SU-DHL-6 (cell line): ENCODE results near the gene CASQ2.

ENCODE experiments used
- H2AFZ ChIP-seq: fragments of 200-600 bp; sonication (generic); 2 replicates; pipeline ENCODE4 v1.6.1; 2014; ENCODE audit warnings: low read depth, mild to moderate bottlenecking, moderate library complexity, mixed read lengths, antibody characterized with exemption, low read length; ENCODE audit not compliant: severe bottlenecking
- H3F3A ChIP-seq: fragments of 200-600 bp; shearing (Covaris generic); 2 replicates; pipeline ENCODE4 v1.6.0; 2016; ENCODE audit warnings: antibody characterized with exemption, mild to moderate bottlenecking; ENCODE audit not compliant: insufficient read depth
- H3K27ac ChIP-seq: fragments of 200-600 bp; sonication (generic); 2 replicates; pipeline ENCODE4 v1.5.1; 2016; ENCODE audit warnings: low read depth, mild to moderate bottlenecking, low read length, moderate library complexity, mixed read lengths
- H3K27me3 ChIP-seq: fragments of 200-600 bp; sonication (generic), shearing (Covaris generic); 2 replicates; pipeline ENCODE4 v1.6.0; 2014; ENCODE audit warnings: mild to moderate bottlenecking, low read length
- H3K36me3 ChIP-seq: fragments of 200-600 bp; sonication (generic); 2 replicates; pipeline ENCODE4 v1.6.1; 2014; ENCODE audit warnings: mild to moderate bottlenecking, low read length, mixed read lengths
- H3K4me2 ChIP-seq: fragments of 300-600, 200-600 bp; shearing (Covaris generic), sonication (generic); 2 replicates; pipeline ENCODE4 v1.6.0; 2014; ENCODE audit warnings: low read length, low read depth, mild to moderate bottlenecking; ENCODE audit not compliant: poor library complexity, severe bottlenecking
- H3K4me3 ChIP-seq: fragments of 200-600 bp; sonication (generic); 2 replicates; pipeline ENCODE4 v1.5.1; 2014; ENCODE audit warnings: antibody characterized with exemption, low read length, mild to moderate bottlenecking, mixed read lengths; ENCODE audit not compliant: insufficient read depth, poor library complexity, severe bottlenecking
- H3K79me2 ChIP-seq: fragments of 200-600 bp; sonication (generic); 2 replicates; pipeline ENCODE4 v1.6.1; 2014; ENCODE audit warnings: mild to moderate bottlenecking, low read length, moderate library complexity; ENCODE audit not compliant: insufficient read depth
- H3K9ac ChIP-seq: fragments of 200-600 bp; sonication (generic); 2 replicates; pipeline ENCODE4 v1.7.0; 2014; ENCODE audit warnings: mild to moderate bottlenecking, low read length
- H3K9me2 ChIP-seq: fragments of 200-600 bp; sonication (generic); replicated peaks from 2 replicates; pipeline ENCODE4 v1.6.1; 2014; ENCODE audit warnings: low read length; ENCODE audit not compliant: insufficient read depth
- H3K9me3 ChIP-seq: fragments of 200-600 bp; sonication (generic); 2 replicates; pipeline ENCODE4 v1.6.1; 2014; ENCODE audit warnings: low read length, mixed read lengths; ENCODE audit not compliant: insufficient read depth
- H4K20me1 ChIP-seq: fragments of 200-600 bp; sonication (generic); 2 replicates; pipeline ENCODE4 v1.6.1; 2014; ENCODE audit warnings: low read depth, mild to moderate bottlenecking, antibody characterized with exemption, low read length, moderate library complexity, mixed read lengths
- EZH2phosphoT487 ChIP-seq: fragments of 200-600 bp; sonication (generic), shearing (Covaris generic); conservative IDR thresholded peaks from 2 replicates; pipeline ENCODE4 v1.6.1; 2018; ENCODE audit warnings: mild to moderate bottlenecking, antibody characterized with exemption, low read length, moderate library complexity, mixed read lengths
- TF ChIP-seq, protein P1 (sequence below): fragments of 200-600 bp; sonication (generic); IDR thresholded peaks from one replicate; pipeline ENCODE4 v1.5.1; 2017; ENCODE audit warnings: antibody characterized with exemption, mild to moderate bottlenecking, low read length, moderate library complexity; ENCODE audit not compliant: insufficient read depth, poor library complexity, severe bottlenecking

CASQ2 gene

GRCh38 chr1:115655306-115655663 lies 113.2 kb downstream of the CASQ2 start:
- no peak overlapping the region for H3K27ac ChIP-seq
- no peak overlapping the region for H3K9ac ChIP-seq
- H3K27me3 ChIP-seq, result no peaks in the 10 kb centered on the region
- no peaks in the 10 kb centered on the region for H3K9me2 ChIP-seq
- H2AFZ ChIP-seq, result no peak overlapping the region
- no peaks in the 10 kb centered on the region for H3K9me3 ChIP-seq
- H4K20me1 ChIP-seq, result no peaks in the 10 kb centered on the region
- H3K4me2 ChIP-seq, result no peak overlapping the region
- H3F3A ChIP-seq, result no peaks in the 10 kb centered on the region
- no peaks in the 10 kb centered on the region for H3K36me3 ChIP-seq
- H3K79me2 ChIP-seq, result no peaks in the 10 kb centered on the region
- TF ChIP-seq, protein P1, sequence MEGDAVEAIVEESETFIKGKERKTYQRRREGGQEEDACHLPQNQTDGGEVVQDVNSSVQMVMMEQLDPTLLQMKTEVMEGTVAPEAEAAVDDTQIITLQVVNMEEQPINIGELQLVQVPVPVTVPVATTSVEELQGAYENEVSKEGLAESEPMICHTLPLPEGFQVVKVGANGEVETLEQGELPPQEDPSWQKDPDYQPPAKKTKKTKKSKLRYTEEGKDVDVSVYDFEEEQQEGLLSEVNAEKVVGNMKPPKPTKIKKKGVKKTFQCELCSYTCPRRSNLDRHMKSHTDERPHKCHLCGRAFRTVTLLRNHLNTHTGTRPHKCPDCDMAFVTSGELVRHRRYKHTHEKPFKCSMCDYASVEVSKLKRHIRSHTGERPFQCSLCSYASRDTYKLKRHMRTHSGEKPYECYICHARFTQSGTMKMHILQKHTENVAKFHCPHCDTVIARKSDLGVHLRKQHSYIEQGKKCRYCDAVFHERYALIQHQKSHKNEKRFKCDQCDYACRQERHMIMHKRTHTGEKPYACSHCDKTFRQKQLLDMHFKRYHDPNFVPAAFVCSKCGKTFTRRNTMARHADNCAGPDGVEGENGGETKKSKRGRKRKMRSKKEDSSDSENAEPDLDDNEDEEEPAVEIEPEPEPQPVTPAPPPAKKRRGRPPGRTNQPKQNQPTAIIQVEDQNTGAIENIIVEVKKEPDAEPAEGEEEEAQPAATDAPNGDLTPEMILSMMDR, result no peak
- no peak for TF ChIP-seq EZH2phosphoT487
- no peak overlapping the region for H3K4me3 ChIP-seq

- Histone ChIP-seq H3K27ac (no peak overlapping the region), H3K4me2 (no peak overlapping the region), H3K36me3 (no peaks in the 10 kb centered on the region), H3K9ac (no peak overlapping the region), H3K79me2 (no peaks in the 10 kb centered on the region), H2AFZ (no peak overlapping the region), H3K27me3 (no peaks in the 10 kb centered on the region), H4K20me1 (no peaks in the 10 kb centered on the region), H3K9me3 (no peaks in the 10 kb centered on the region), H3F3A (no peaks in the 10 kb centered on the region), H3K9me2 (no peaks in the 10 kb centered on the region), H3K4me3 (no peak overlapping the region)
- no peak for TF ChIP-seq EZH2phosphoT487
- TF ChIP-seq, protein P1, result no peak
Observed at GRCh38 chr1:115654663-115655305, 113.7 kb downstream of the CASQ2 start.

- H3K79me2 ChIP-seq, result no peaks in the 10 kb centered on the region
- H3K4me2 ChIP-seq, result no peak overlapping the region
- H4K20me1 ChIP-seq, result no peaks in the 10 kb centered on the region
- no peak overlapping the region for H3K9ac ChIP-seq
- H3F3A ChIP-seq, result no peaks in the 10 kb centered on the region
- H3K36me3 ChIP-seq, result no peaks in the 10 kb centered on the region
- no peaks in the 10 kb centered on the region for H3K9me3 ChIP-seq
- H2AFZ ChIP-seq, result no peak overlapping the region
- no peak overlapping the region for H3K27ac ChIP-seq
- H3K9me2 ChIP-seq, result no peaks in the 10 kb centered on the region
- no peak overlapping the region for H3K4me3 ChIP-seq
- H3K27me3 ChIP-seq, result no peaks in the 10 kb centered on the region
- no peak for TF ChIP-seq EZH2phosphoT487
- TF ChIP-seq, protein P1, result no peak
Observed at GRCh38 chr1:115654125-115654524, 114.4 kb downstream of the CASQ2 start.
